ENCODE data around the gene GALNT6. TPM values are rescaled to one million over a fixed set of nuclear protein-coding genes. Genes with fewer than 3 reads are reported as not detected.

The GALNT6 gene
- polyA plus RNA-seq, 1 donor from 2014 or later: not detected

DNA sequence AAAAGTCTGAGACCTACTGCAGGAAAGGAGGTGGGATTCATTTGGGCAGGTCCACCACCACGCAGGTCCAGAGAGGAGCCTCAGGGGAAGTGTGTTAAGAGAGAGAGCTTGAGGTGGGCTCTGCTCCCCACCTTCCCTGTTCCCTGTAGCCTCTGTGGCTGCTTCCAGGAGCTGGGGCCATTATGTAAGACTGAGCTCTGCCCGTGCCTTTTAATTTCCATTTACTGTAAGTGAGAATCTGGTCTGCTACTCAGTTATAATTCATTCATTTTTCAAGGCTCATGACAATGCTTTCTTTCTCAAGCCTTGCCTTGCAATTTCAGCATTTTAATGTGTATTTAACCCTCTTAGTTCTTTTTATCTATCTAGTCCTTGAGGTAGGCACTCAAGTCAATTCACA is 41.7 kb upstream of the GALNT6 start:
- no peak overlapping the region for H2AFZ ChIP-seq (ENCODE audit: low read depth, low read length)
- H3K79me2 ChIP-seq (replicated peaks; ENCODE audit: insufficient read depth, low read length): peaks cover 38% of the 10 kb centered on the region
- no peaks in the 10 kb centered on the region for H3K36me3 ChIP-seq (ENCODE audit: insufficient read depth, low read length)
- H3K9ac ChIP-seq (ENCODE audit: low read length): no peak overlapping the region
- H4K20me1 ChIP-seq (ENCODE audit: insufficient read depth): no peaks in the 10 kb centered on the region
- no peaks in the 10 kb centered on the region for H3K9me2 ChIP-seq (ENCODE audit: insufficient read depth, low read length)
- no peaks in the 10 kb centered on the region for H3K9me3 ChIP-seq (ENCODE audit: low read length)
- no peak overlapping the region for H3K4me3 ChIP-seq (ENCODE audit: low read length)
- H3K27me3 ChIP-seq (ENCODE audit: insufficient read depth, low read depth, low read length): no peaks in the 10 kb centered on the region
- no peak overlapping the region for H3K27ac ChIP-seq (ENCODE audit: low read length)
- no peaks in the 10 kb centered on the region for H3F3A ChIP-seq (ENCODE audit: insufficient read depth, low read length, poor library complexity, severe bottlenecking)
- no peak overlapping the region for H3K4me2 ChIP-seq (ENCODE audit: low read length)
- no peak for TF ChIP-seq SMC3 (conservative IDR thresholded peaks at IDR 0.05; ENCODE audit: poor library complexity)
- TF ChIP-seq, protein P1, sequence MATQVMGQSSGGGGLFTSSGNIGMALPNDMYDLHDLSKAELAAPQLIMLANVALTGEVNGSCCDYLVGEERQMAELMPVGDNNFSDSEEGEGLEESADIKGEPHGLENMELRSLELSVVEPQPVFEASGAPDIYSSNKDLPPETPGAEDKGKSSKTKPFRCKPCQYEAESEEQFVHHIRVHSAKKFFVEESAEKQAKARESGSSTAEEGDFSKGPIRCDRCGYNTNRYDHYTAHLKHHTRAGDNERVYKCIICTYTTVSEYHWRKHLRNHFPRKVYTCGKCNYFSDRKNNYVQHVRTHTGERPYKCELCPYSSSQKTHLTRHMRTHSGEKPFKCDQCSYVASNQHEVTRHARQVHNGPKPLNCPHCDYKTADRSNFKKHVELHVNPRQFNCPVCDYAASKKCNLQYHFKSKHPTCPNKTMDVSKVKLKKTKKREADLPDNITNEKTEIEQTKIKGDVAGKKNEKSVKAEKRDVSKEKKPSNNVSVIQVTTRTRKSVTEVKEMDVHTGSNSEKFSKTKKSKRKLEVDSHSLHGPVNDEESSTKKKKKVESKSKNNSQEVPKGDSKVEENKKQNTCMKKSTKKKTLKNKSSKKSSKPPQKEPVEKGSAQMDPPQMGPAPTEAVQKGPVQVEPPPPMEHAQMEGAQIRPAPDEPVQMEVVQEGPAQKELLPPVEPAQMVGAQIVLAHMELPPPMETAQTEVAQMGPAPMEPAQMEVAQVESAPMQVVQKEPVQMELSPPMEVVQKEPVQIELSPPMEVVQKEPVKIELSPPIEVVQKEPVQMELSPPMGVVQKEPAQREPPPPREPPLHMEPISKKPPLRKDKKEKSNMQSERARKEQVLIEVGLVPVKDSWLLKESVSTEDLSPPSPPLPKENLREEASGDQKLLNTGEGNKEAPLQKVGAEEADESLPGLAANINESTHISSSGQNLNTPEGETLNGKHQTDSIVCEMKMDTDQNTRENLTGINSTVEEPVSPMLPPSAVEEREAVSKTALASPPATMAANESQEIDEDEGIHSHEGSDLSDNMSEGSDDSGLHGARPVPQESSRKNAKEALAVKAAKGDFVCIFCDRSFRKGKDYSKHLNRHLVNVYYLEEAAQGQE (IDR thresholded peaks at IDR 0.05; ENCODE audit: borderline replicate concordance): no peak
- no peak for TF ChIP-seq MXI1 (conservative IDR thresholded peaks at IDR 0.05; ENCODE audit: poor library complexity, severe bottlenecking)
- no peak for TF ChIP-seq RAD21 (conservative IDR thresholded peaks at IDR 0.05)
- TF ChIP-seq EP300 (conservative IDR thresholded peaks at IDR 0.05; ENCODE audit: poor library complexity, severe bottlenecking): no peak
- TF ChIP-seq POLR2AphosphoS5 (IDR thresholded peaks at IDR 0.05): no peak
- TF ChIP-seq EZH2 (IDR thresholded peaks at IDR 0.05; ENCODE audit: borderline replicate concordance, insufficient read depth, low read length, poor library complexity, severe bottlenecking): no peak
- no peak for TF ChIP-seq TAF1 (IDR thresholded peaks at IDR 0.05; ENCODE audit: low read depth)
- TF ChIP-seq, protein P2, sequence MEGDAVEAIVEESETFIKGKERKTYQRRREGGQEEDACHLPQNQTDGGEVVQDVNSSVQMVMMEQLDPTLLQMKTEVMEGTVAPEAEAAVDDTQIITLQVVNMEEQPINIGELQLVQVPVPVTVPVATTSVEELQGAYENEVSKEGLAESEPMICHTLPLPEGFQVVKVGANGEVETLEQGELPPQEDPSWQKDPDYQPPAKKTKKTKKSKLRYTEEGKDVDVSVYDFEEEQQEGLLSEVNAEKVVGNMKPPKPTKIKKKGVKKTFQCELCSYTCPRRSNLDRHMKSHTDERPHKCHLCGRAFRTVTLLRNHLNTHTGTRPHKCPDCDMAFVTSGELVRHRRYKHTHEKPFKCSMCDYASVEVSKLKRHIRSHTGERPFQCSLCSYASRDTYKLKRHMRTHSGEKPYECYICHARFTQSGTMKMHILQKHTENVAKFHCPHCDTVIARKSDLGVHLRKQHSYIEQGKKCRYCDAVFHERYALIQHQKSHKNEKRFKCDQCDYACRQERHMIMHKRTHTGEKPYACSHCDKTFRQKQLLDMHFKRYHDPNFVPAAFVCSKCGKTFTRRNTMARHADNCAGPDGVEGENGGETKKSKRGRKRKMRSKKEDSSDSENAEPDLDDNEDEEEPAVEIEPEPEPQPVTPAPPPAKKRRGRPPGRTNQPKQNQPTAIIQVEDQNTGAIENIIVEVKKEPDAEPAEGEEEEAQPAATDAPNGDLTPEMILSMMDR (IDR thresholded peaks at IDR 0.05; ENCODE audit: poor library complexity, severe bottlenecking): no peak

DNA sequence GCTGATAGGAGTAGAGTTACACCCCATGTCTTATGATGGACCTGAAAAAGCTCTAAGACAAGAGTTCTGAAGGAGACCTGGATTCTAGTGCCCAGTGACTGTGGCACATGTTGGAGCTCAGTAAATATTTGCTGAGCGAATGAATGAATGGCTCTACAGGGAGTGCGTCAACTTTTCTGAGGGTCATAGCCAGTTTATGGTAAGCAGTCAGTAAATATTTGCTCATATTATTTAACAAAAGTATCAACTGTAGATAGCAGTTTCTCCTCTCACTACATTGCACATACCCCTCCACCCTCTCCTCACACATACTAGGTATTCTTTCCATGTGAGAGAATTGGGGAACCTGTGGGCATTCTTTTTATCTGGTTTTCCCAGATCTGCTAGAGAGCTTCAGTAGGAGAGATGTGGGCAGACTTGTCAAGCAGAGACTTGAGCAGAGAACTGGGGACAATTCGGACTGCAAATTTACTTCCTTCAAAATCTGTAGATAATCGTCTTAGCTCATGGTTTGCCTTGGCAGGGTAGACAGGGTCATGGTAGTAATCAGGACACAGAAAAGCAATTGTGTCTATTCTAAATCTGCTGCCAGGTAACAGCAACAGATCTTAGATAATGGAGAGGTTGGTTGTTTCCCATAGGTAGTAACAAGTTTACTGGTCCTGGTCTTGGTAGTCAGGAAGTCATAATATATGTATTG is 39.1 kb upstream of the GALNT6 start:
- Histone ChIP-seq H3K9me2 (ENCODE audit: insufficient read depth, low read length) (no peaks in the 10 kb centered on the region), H2AFZ (ENCODE audit: low read depth, low read length) (no peak overlapping the region), H3K4me3 (ENCODE audit: low read length) (no peak overlapping the region), H3K4me2 (ENCODE audit: low read length) (no peak overlapping the region), H4K20me1 (ENCODE audit: insufficient read depth) (no peaks in the 10 kb centered on the region), H3K36me3 (ENCODE audit: insufficient read depth, low read length) (no peaks in the 10 kb centered on the region), H3K27me3 (ENCODE audit: insufficient read depth, low read depth, low read length) (no peaks in the 10 kb centered on the region), H3K9ac (ENCODE audit: low read length) (no peak overlapping the region), H3K9me3 (ENCODE audit: low read length) (no peaks in the 10 kb centered on the region), H3K27ac (ENCODE audit: low read length) (no peak overlapping the region), H3F3A (ENCODE audit: insufficient read depth, low read length, poor library complexity, severe bottlenecking) (no peaks in the 10 kb centered on the region), H3K79me2 (replicated peaks; ENCODE audit: insufficient read depth, low read length) (peaks cover 54% of the 10 kb centered on the region)
- TF ChIP-seq EZH2 (IDR thresholded peaks at IDR 0.05; ENCODE audit: borderline replicate concordance, insufficient read depth, low read length, poor library complexity, severe bottlenecking): no peak
- TF ChIP-seq, protein P1 (IDR thresholded peaks at IDR 0.05; ENCODE audit: borderline replicate concordance): no peak
- no peak for TF ChIP-seq RAD21 (conservative IDR thresholded peaks at IDR 0.05)
- TF ChIP-seq, protein P2 (IDR thresholded peaks at IDR 0.05; ENCODE audit: poor library complexity, severe bottlenecking): no peak
- no peak for TF ChIP-seq POLR2AphosphoS5 (IDR thresholded peaks at IDR 0.05)
